Gastroesophageal sphincter (tissue), 3 donors: ENCODE data around the gene APBA2.

Experiments used
- POLR2A ChIP-seq, 2 donors: fragments of 450-650 bp; IDR thresholded peaks; one replicate each; pipeline ENCODE4 v1.6.1; 2017; ENCODE audit warnings: antibody characterized with exemption in 2 of 2, mild to moderate bottlenecking in 2 of 2, moderate library complexity in 1 of 2
- POLR2AphosphoS5 ChIP-seq: sonication (generic); formaldehyde crosslinking; IDR thresholded peaks from one replicate; pipeline ENCODE4 v1.6.1; 2017; ENCODE audit warnings: antibody characterized with exemption
- TF ChIP-seq, protein P1 (sequence below), 4 experiments: fragments of 200-600 bp in 2 of 4; fragments of 450-650 bp in 2 of 4; sonication (generic) in 1 of 4; IDR thresholded peaks; one replicate each; pipeline ENCODE4 v1.5.1; 2017 to 2019; ENCODE audit warnings: antibody characterized with exemption in 4 of 4, mild to moderate bottlenecking in 2 of 4, moderate library complexity in 2 of 4

DNA sequence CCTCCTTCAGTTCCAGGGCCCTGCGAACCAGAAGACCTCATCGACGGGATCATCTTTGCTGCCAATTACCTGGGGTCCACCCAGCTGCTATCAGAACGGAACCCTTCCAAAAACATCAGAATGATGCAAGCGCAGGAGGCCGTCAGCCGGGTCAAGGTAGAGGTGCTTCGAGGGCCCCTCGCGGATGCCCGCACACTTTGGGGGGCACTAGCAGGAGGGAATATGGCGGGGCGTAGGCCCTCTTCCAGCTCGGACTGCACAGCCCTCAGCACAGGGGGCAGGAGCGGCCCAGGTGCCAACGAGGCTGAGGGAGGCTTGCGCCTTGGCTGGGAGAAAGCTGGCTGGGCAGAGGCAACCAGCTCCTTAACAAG lies 207.3 kb downstream of the APBA2 start:
- TF ChIP-seq, protein P1, sequence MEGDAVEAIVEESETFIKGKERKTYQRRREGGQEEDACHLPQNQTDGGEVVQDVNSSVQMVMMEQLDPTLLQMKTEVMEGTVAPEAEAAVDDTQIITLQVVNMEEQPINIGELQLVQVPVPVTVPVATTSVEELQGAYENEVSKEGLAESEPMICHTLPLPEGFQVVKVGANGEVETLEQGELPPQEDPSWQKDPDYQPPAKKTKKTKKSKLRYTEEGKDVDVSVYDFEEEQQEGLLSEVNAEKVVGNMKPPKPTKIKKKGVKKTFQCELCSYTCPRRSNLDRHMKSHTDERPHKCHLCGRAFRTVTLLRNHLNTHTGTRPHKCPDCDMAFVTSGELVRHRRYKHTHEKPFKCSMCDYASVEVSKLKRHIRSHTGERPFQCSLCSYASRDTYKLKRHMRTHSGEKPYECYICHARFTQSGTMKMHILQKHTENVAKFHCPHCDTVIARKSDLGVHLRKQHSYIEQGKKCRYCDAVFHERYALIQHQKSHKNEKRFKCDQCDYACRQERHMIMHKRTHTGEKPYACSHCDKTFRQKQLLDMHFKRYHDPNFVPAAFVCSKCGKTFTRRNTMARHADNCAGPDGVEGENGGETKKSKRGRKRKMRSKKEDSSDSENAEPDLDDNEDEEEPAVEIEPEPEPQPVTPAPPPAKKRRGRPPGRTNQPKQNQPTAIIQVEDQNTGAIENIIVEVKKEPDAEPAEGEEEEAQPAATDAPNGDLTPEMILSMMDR (IDR thresholded peaks at IDR 0.05): no peak
- no peak for TF ChIP-seq POLR2A (IDR thresholded peaks at IDR 0.05)
- TF ChIP-seq POLR2AphosphoS5: no peak
